GM21723 (cell line): ENCODE data around the gene LRP1-AS.
A peak's percentile ranks its signal among the peaks of the same experiment; 100 is the strongest.

Experiments
- ATAC-seq: cut with Tn5 transposase; IDR thresholded peaks from one replicate; pipeline ENCODE4 v1.9.1; 2021; ENCODE audit warnings: mild to moderate bottlenecking, moderate library complexity; ENCODE audit not compliant: unreplicated experiment

LRP1-AS gene

DNA sequence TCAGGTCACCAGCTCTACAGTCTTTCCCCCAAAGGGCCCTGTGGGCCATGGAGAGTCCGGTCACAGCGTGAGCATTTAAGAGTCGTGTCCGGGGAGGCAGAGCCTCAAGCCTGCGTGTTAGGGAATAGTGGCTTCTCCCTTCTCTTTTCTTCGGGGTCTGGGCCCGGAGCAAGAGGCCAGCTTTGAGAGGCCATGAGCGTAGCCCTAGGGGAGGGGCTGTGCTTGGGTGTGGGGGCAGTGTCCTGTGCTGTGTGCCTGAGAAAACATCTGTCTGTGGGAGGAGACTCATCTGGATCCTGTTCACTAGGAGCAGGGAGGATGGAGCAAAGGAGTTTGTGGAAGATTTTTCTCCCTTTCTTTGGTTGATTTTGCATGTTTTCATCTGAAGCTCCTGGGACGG lies 5.3 kb downstream of the LRP1-AS start:
- ATAC-seq = no peak

GRCh38 chr12:57141249-57141648 lies 6.2 kb downstream of the LRP1-AS start:
- no peak for ATAC-seq

DNA sequence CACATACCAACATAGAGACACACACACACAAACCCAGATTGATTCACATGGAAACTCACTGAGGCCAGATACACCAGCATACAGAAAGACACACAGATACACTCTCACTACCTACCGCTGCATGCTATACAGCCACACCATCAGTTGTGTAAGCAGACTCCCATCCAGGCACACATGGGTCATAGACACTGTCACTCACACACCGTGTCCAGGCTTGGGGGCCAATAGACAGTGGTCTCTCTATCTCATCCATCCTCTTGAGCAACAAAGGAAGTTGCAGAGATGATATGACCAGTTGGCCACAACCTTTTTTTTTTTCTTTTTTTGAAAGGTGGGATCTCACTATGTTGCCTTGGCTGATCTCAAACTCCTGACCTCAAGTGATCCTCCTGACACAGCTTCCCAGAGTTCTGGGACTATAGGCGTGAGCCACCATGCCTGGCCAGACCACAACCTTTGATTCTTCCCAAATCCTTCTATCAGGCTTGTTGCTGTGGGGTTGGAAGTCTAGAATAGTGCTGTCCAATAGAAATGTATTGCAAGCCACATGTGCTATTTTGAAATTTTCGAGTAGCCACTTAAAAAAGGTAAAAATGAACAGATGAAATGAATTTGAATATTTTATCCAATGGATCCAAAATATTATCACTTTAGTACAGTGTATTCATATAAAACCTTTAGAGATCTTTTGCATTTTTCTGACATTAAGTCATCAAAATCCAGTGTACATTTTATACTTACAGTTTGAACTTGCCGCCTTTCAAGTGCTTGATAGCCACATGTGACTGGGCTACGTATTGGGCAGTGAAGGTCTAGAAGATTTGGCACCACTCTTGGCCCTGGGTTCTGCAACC lies 7.4 kb downstream of the LRP1-AS start:
- no peak for ATAC-seq

- no peak for ATAC-seq
Observed at GRCh38 chr12:57138526-57139272, 8.7 kb downstream of the LRP1-AS start.

GRCh38 chr12:57135527-57136326 lies 11.7 kb downstream of the LRP1-AS start:
- ATAC-seq = no peak

GRCh38 chr12:57134949-57135348 lies 12.5 kb downstream of the LRP1-AS start:
- no peak for ATAC-seq

GRCh38 chr12:57133916-57134315 lies 13.5 kb downstream of the LRP1-AS start:
- no peak for ATAC-seq

DNA sequence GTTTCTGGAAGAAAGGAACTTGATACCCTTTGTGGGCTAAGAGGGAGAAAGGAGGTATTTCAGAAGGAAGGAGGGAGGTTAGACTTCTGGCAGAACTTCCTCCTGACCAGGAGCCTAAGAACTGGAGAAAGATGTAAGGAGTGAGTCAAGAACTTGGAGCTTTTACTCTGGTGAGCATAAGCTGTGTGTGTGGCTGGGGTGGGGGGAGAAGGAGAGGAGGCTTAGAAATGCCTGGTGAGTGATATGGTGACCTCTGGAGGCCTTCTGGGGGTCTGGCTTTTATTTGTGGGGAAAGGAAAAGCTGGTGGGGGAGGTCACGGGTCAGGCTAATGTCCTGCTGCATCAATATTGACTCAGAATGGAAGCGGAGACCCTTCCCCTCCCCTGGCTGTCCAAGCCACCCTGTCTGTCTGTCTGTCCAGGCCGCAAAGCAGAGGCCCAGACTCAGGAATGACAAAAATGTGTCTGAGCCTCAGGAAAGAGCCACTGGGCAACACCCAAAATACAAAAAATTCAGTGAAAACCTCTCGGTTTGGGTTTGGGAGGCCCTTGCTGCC lies 14.3 kb downstream of the LRP1-AS start:
- no peak for ATAC-seq

DNA sequence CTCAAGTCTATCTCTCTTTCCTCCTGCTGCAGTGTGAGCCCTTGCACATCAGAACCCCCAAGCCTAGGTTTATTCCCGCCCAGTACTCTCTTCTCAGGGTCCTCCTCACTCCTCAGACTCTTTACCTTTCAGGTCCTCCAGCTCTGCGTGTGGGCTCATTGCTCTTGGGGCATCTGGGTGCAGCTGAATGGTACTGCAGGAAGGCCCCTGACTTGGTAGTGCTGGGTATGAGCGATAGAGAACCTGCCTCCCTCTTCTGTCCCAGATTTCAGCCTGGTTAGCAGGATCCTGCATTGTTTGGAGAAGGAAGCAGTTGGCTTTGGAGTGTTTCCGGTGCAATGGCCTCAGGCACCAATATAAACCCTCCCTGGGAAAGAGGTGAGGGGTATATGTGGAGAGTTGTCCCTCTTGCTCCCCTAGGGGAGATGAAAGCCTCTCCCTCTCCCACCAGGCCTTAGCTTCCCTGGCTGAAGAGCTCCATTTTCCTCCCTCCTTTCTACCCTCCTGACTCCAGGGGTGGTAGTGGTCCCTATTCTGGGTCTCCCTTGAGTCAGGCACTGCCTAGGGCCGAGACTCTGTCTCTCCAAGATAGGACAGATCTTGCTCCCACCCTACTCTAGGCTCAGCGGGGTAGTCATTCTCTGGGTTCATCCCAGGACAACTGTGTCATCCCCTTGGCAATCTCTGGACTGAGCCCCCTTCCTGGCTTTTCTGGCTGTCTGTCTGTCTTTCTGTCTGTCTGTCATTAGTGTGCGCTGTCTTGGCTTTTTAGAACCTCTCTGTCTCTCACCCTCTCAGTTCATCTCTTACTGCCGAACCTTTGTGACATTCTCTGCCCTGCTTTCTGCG lies 15.3 kb downstream of the LRP1-AS start:
- ATAC-seq = no peak

DNA sequence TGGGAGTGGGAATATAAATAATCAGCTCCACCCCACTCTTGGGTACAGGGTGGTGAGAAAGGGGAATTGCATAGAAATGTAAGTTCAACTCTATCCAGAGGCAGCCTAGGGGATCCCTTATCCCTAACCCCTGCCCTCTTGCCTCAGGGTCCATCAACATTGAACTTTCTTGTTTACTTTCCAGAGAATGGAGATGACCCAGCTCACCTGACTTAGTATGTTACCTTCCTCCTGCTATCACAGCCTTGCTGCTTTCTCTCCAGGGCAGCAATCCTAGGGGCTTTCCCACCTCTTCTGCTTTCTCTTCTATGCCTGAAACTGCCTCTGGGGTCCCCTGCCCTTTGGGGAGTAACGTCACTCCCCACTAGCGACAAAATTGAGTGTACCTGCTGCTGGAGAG lies 16.5 kb downstream of the LRP1-AS start:
- ATAC-seq = no peak

- ATAC-seq = no peak
Observed at GRCh38 chr12:57129889-57130288, 17.5 kb downstream of the LRP1-AS start.

DNA sequence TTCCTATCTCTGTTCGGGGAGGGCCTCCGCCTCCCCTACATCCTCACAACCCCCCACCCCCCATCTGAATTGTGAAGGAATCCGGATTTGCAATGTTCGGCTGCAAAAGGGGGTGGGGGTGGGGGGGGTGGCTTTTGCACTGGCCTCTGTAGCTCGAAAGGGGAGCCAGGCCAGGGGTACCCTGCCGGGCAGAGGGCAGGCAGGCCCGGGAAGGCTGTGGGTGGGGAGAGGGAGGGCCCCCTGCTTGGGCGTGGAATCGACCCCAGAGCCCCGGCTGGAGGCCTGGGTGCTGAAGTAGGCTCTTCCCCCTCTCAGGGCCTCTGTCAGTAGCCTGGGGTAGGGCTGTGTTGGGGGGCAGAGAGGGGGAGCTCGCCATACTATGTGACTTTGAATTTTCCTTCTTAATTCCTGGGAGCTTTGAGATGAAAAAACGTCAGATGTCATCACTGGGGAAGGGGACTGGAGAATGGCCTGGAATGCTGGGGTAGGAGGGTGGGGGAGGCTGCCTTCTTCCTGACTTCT lies 18.0 kb downstream of the LRP1-AS start:
- no peak for ATAC-seq

- no peak for ATAC-seq
Observed at GRCh38 chr12:57128519-57129247, 18.7 kb downstream of the LRP1-AS start.

DNA sequence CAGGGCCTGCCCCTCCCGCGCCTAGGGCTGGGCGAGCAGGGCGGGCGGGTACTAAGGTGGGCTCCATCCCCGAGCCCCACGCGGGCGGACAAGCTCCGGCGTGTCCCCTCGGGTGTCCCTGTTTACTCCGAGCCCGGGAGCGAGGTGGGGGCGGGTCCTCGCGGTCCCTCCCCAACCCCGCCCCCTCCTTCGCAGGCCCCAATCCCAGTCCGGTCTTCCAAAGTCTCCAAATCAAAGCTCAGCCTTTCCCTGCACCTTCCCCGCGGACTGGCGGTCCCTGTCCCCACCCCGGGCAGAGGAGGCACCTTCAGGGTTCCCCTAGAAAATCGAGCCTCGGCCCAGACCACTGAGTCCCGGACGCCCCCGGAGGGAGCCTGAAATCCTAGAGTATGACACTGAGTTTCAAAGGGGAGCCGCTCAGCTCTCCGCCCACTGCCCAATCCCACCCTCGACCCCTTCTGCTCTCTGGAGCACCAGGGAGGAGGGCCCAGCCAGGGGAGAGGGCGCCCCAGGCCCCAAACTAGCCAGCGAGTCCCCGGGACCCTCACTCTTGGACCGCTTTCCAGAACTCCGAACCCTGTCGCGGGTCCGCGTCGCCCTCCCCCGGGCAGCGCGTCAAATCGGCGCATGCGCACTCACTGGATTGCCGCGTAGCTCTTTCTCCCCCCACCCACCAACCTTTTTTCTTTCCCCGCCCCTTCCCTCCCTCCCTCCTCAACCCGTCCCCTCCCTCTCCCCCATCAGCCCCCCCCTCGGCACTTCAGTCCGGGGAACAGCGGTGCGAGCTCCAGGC lies 19.5 kb downstream of the LRP1-AS start, which contains the start of gene LRP1:
LRP1 (plus strand) TSS at position 758 of the 793 bp plus-strand sequence. CDS start 482 bp downstream, outside the sequence.
- peak; percentile 44 for ATAC-seq

GRCh38 chr12:57127101-57127725 lies 20.2 kb downstream of the LRP1-AS start:
- peak; percentile 60 for ATAC-seq

- no peak for ATAC-seq
Observed at GRCh38 chr12:57126561-57126960, 20.9 kb downstream of the LRP1-AS start.

DNA sequence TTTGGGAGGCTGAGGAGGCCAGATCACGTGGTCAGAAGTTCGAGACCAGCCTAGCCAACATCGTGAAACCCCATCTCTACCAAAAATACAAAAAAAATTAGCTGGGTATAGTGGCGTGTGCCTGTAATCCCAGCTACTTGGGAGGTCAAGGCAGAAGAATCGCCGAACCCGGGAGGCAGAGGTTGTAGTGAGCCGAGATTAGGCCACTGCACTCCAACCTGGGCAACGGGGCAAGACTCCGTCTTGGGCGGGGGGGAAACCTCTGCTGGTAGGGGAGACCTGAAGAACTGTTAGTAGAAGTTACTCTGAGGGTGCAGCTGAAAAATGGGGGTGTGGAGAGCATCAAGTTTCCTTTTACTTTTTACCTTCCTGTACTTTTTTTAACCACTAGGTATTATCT lies 21.4 kb downstream of the LRP1-AS start:
- ATAC-seq = no peak
